H7 (cell line): Measurements from ENCODE around the gene UNK. TPM values are rescaled to one million over a fixed set of nuclear protein-coding genes. Genes with fewer than 3 reads are reported as not detected.
"Not testable (repeated sequence)": the region's sequence is repeated elsewhere in the genome, so short reads cannot be mapped to it uniquely, and the experiment has no call there.

ENCODE experiments used
- DNase-seq: peaks from one replicate; pipeline ENCODE4 v3.0.0; 2012
- H3K27me3 ChIP-seq: 2 replicates; pipeline ENCODE4 v1.6.0; 2011; ENCODE audit warnings: mild to moderate bottlenecking, low read length; ENCODE audit not compliant: control insufficient read depth, insufficient read depth
- H3K36me3 ChIP-seq: replicated peaks from 2 replicates; pipeline ENCODE4 v1.5.1; 2011; ENCODE audit warnings: low read length; ENCODE audit not compliant: control insufficient read depth, insufficient read depth
- H3K4me3 ChIP-seq: 2 replicates; pipeline ENCODE4 v1.5.1; 2011; ENCODE audit warnings: low read depth, mild to moderate bottlenecking, control low read depth, low read length, moderate library complexity; ENCODE audit not compliant: insufficient read depth
- total RNA-seq: library from RNA; depleted of rRNA; stranded (reverse); fragments of >200 nt; shearing (Covaris generic); gene quantifications from 2 replicates; pipeline ENCODE4 v1.2.3, GENCODE V29; 2014

UNK gene
- total RNA-seq, 1 experiment from 2014 or later: 17.9 TPM

- Histone ChIP-seq H3K4me3 (no peak overlapping the region), H3K27me3 (peaks cover 2% of the 10 kb centered on the region; the same call in 1 of the 2 replicates), H3K36me3 (no peaks in the 10 kb centered on the region)
- DNase-seq: no peak
Observed at GRCh38 chr17:75751676-75752404, 32.8 kb upstream of the UNK start.

GRCh38 chr17:75752405-75752709, 32.2 kb upstream of the UNK start:
- Histone ChIP-seq H3K4me3 (no peak overlapping the region), H3K27me3 (peaks cover 2% of the 10 kb centered on the region; the same call in 1 of the 2 replicates), H3K36me3 (no peaks in the 10 kb centered on the region)
- DNase-seq: no peak

GRCh38 chr17:75752802-75753513, 31.6 kb upstream of the UNK start:
- Histone ChIP-seq H3K4me3 (peak overlapping the region; percentile 50), H3K27me3 (peaks cover 2% of the 10 kb centered on the region; the same call in 1 of the 2 replicates), H3K36me3 (no peaks in the 10 kb centered on the region)
- DNase-seq: peak; percentile 76

DNA sequence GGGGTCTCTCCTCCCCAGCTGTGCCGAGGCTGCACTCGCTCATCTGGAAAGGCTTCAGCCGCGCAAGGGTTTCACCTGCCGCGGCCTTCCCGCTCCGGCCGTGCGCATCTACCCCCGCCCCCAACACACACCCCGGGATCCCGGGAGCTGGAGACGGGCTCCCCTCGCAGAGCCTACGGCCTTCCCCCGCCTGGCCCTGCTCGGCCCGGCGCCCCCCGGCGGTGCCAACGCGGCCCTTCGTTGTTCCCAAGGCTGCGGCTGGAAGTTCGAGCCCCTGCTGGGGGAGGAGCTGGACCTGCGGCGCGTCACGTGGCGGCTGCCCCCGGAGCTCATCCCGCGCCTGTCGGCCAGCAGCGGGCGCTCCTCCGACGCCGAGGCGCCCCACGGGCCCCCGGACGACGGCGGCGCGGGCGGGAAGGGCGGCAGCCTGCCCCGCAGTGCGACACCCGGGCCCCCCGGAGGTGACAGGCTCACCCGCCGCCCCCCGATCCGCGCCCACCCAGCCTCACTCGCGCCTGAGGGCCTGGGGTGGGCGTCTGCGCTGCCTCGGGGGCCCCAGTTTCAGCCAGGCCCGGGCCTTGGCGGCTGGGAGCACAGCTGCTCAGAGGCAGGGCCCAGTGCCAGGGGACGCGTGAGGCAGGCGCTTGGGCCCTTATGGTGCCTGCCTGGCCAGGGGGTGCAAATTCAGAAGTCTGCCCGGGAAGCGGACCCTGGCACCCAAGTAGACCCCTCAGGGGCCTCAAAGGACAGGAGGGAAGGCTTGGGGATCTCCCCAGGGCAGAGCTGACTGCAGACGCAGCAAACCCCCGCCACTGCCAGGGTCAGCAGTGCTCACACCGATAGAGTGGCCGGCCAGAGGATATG, 30.9 kb upstream of the UNK start:
- DNase-seq: peak; percentile 97
- peak overlapping the region; percentile 50 for H3K4me3 ChIP-seq
- H3K27me3 ChIP-seq: peaks cover 2% of the 10 kb centered on the region; the same call in 1 of the 2 replicates

GRCh38 chr17:75754378-75755204, 30.0 kb upstream of the UNK start:
- Histone ChIP-seq H3K36me3 (no peaks in the 10 kb centered on the region), H3K27me3 (peaks cover 2% of the 10 kb centered on the region; the same call in 1 of the 2 replicates), H3K4me3 (no peak overlapping the region)
- DNase-seq: peak; percentile 75

More for the DNA sequence above, 30.9 kb upstream of the UNK start:
- no peaks in the 10 kb centered on the region for H3K36me3 ChIP-seq

- no peaks in the 10 kb centered on the region for H3K36me3 ChIP-seq
- peaks cover 2% of the 10 kb centered on the region; the same call in 1 of the 2 replicates for H3K27me3 ChIP-seq
- peak; percentile 70 for DNase-seq
- no peak overlapping the region for H3K4me3 ChIP-seq
Observed at GRCh38 chr17:75755205-75755901, 29.3 kb upstream of the UNK start.

DNA sequence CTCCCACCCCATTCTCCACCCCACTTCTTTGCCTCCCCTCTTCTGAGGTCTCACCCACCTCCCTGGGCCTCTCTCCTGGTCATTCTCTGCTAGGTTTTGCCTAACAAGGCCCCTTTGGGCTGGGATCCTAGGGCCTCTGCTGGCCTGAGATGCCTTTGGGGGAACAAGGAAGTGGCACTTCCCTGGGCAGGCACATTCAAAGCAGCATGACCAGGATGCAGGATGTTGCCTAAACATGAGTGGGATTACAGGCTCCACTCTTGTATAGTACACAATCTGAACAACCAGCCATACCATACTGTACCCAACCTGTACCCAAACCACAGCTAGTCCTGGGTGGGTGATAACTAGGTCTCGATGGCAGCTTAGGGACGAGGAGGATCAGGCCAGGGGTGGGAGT, 28.6 kb upstream of the UNK start:
- Histone ChIP-seq H3K4me3 (no peak overlapping the region), H3K27me3 (peaks cover 2% of the 10 kb centered on the region; the same call in 1 of the 2 replicates), H3K36me3 (no peaks in the 10 kb centered on the region)
- DNase-seq: no peak

GRCh38 chr17:75756451-75757085, 28.0 kb upstream of the UNK start:
- no peak overlapping the region for H3K4me3 ChIP-seq
- peak; percentile 47 for DNase-seq

DNA sequence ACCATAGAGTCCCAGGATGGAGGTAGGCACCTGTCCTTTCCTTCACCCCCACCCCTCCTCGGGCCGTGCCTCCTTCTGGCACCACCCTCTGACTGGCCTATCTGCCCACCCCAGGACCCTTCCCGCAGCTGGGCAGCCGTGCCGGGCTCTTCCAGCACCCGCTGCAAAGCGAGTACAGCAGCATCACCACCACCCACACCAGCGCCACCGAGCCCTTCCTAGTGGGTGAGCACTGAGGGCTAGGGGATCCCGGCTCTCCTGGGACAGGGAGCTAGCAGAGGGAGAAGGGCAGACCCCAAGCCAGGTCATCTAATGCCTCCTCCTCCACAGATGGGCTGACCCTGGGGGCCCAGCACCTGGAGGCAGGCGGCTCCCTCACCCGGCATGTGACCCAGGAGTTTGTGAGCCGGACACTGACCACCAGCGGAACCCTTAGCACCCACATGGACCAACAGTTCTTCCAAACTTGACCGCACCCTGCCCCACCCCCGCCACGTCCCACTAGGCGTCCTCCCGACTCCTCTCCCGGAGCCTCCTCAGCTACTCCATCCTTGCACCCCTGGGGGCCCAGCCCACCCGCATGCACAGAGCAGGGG, 27.4 kb upstream of the UNK start:
- peak; percentile 22 for DNase-seq
- Histone ChIP-seq H3K4me3 (no peak overlapping the region), H3K36me3 (no peaks in the 10 kb centered on the region), H3K27me3 (peaks cover 2% of the 10 kb centered on the region; the same call in 1 of the 2 replicates)

More at GRCh38 chr17:75756451-75757085, 28.0 kb upstream of the UNK start:
- H3K27me3 ChIP-seq: peaks cover 2% of the 10 kb centered on the region; the same call in 1 of the 2 replicates
- H3K36me3 ChIP-seq: no peaks in the 10 kb centered on the region

- Histone ChIP-seq H3K4me3 (no peak overlapping the region), H3K27me3 (peaks cover 2% of the 10 kb centered on the region; the same call in 1 of the 2 replicates), H3K36me3 (no peaks in the 10 kb centered on the region)
- peak; percentile 78 for DNase-seq
Observed at GRCh38 chr17:75758131-75758905, 26.3 kb upstream of the UNK start.

GRCh38 chr17:75759457-75759856, 25.1 kb upstream of the UNK start:
- H3K36me3 ChIP-seq: no peaks in the 10 kb centered on the region
- no peaks in the 10 kb centered on the region for H3K27me3 ChIP-seq
- DNase-seq: peak; percentile 27
- H3K4me3 ChIP-seq: no peak overlapping the region

GRCh38 chr17:75759978-75760640, 24.5 kb upstream of the UNK start:
- H3K4me3 ChIP-seq, H3K27me3 ChIP-seq, DNase-seq, H3K36me3 ChIP-seq: not testable (repeated sequence)
